Lower lobe of right lung (tissue), 2 donors: Measurements from ENCODE around the gene RHOB. TPM values are rescaled to one million over a fixed set of nuclear protein-coding genes. Genes with fewer than 3 reads are reported as not detected.

Experiments
- ATAC-seq, 2 donors: fragments of 200-7000 bp; cut with Tn5 transposase; one replicate each; pipeline ENCODE4 v1.9.1; 2020 to 2022; ENCODE audit warnings: mild to moderate bottlenecking in 2 of 2, moderate library complexity in 2 of 2
- DNase-seq: peaks from one replicate; pipeline ENCODE4 v3.0.0-alpha.2; 2020
- H3K27ac ChIP-seq: fragments of 200-600 bp; one replicate; pipeline ENCODE4 v1.8.0; 2022
- H3K27me3 ChIP-seq: fragments of 200-600 bp; one replicate; pipeline ENCODE4 v1.8.0; 2022; ENCODE audit warnings: low read depth
- H3K36me3 ChIP-seq: fragments of 200-600 bp; one replicate; pipeline ENCODE4 v1.8.0; 2022; ENCODE audit warnings: mild to moderate bottlenecking
- H3K4me1 ChIP-seq: fragments of 200-600 bp; one replicate; pipeline ENCODE4 v1.8.0; 2022
- H3K4me3 ChIP-seq: fragments of 200-600 bp; one replicate; pipeline ENCODE4 v1.8.0; 2022; ENCODE audit warnings: mild to moderate bottlenecking
- H3K9me3 ChIP-seq: fragments of 200-600 bp; one replicate; pipeline ENCODE4 v1.8.0; 2022
- intact Hi-C: fragments of 100-400 bp; cut with DNase I; formaldehyde crosslinking; loops from one replicate; pipeline ENCODE4 v1.11.0; 2022
- total RNA-seq: library from RNA; stranded (reverse); fragmentation: NEBNext Ultra II Directional; extraction: Animal tissue kit (Norgen Biotek cat#: 25700); gene quantifications from one replicate; pipeline ENCODE4 v1.2.1, GENCODE V29; 2021
- TF ChIP-seq, protein P1 (sequence below): fragments of 200-600 bp; IDR thresholded peaks from one replicate; pipeline ENCODE4 v1.8.0; 2022; ENCODE audit warnings: antibody characterized with exemption, mild to moderate bottlenecking
- donor health status: DM: no; HTN: yes; CAD: no; lungs with severe emphysema.

RHOB gene
- total RNA-seq, 1 donor from 2014 or later = 176 TPM

- DNase-seq = no peak
- intact Hi-C loops = no loop called here
- Histone ChIP-seq H3K4me1 (peaks cover 17% of the 10 kb centered on the region), H3K27ac (no peak overlapping the region), H3K9me3 (no peaks in the 10 kb centered on the region), H3K36me3 (no peaks in the 10 kb centered on the region), H3K4me3 (no peak overlapping the region), H3K27me3 (no peaks in the 10 kb centered on the region)
- ATAC-seq = no peak
- TF ChIP-seq, protein P1, sequence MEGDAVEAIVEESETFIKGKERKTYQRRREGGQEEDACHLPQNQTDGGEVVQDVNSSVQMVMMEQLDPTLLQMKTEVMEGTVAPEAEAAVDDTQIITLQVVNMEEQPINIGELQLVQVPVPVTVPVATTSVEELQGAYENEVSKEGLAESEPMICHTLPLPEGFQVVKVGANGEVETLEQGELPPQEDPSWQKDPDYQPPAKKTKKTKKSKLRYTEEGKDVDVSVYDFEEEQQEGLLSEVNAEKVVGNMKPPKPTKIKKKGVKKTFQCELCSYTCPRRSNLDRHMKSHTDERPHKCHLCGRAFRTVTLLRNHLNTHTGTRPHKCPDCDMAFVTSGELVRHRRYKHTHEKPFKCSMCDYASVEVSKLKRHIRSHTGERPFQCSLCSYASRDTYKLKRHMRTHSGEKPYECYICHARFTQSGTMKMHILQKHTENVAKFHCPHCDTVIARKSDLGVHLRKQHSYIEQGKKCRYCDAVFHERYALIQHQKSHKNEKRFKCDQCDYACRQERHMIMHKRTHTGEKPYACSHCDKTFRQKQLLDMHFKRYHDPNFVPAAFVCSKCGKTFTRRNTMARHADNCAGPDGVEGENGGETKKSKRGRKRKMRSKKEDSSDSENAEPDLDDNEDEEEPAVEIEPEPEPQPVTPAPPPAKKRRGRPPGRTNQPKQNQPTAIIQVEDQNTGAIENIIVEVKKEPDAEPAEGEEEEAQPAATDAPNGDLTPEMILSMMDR = no peak
Measured at GRCh38 chr2:20431301-20431698, 15.6 kb upstream of the RHOB start.

DNA sequence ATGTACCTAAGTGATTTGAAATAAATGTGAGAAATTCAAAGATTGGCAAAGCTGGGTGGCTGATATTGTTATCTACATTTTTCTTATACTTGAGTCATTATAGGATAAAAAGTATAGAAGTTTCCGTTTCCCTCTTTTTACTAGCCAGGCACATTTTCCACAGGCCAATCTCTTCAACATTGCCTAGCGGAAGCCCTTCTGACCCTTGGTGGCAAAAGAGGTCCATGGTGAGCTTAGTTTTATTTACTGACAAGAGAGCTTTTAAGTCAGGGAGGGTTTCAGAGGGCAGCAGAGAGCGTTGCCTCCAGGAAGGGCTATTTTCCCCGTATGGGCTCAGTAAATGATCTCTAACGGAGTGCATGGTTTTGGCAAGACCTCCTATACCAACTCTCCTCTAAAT lies 15.1 kb upstream of the RHOB start:
- H3K4me1 ChIP-seq = peaks cover 17% of the 10 kb centered on the region
- H3K4me3 ChIP-seq = no peak overlapping the region
- ATAC-seq (no peak), DNase-seq (no peak)
- H3K9me3 ChIP-seq = no peaks in the 10 kb centered on the region
- TF ChIP-seq, protein P1 = no peak
- no peaks in the 10 kb centered on the region for H3K27me3 ChIP-seq
- H3K36me3 ChIP-seq = no peaks in the 10 kb centered on the region
- intact Hi-C loops = no loop called here
- no peak overlapping the region for H3K27ac ChIP-seq

GRCh38 chr2:20432714-20433113 lies 14.2 kb upstream of the RHOB start:
- Histone ChIP-seq H3K27ac (no peak overlapping the region), H3K36me3 (no peaks in the 10 kb centered on the region), H3K4me3 (no peak overlapping the region), H3K27me3 (no peaks in the 10 kb centered on the region), H3K9me3 (no peaks in the 10 kb centered on the region), H3K4me1 (peaks cover 17% of the 10 kb centered on the region)
- intact Hi-C loops = no loop called here
- TF ChIP-seq, protein P1 = no peak
- ATAC-seq (no peak), DNase-seq (no peak)

GRCh38 chr2:20433249-20433648 lies 13.6 kb upstream of the RHOB start:
- H3K9me3 ChIP-seq = no peaks in the 10 kb centered on the region
- DNase-seq (no peak), ATAC-seq (no peak)
- no peak overlapping the region for H3K27ac ChIP-seq
- no peaks in the 10 kb centered on the region for H3K36me3 ChIP-seq
- intact Hi-C loops = no loop called here
- no peaks in the 10 kb centered on the region for H3K27me3 ChIP-seq
- peaks cover 19% of the 10 kb centered on the region for H3K4me1 ChIP-seq
- H3K4me3 ChIP-seq = no peak overlapping the region
- TF ChIP-seq, protein P1 = no peak

GRCh38 chr2:20433946-20434553 lies 12.8 kb upstream of the RHOB start:
- Histone ChIP-seq H3K27me3 (no peaks in the 10 kb centered on the region), H3K4me1 (peaks cover 21% of the 10 kb centered on the region), H3K4me3 (no peak overlapping the region), H3K27ac (no peak overlapping the region), H3K36me3 (no peaks in the 10 kb centered on the region), H3K9me3 (no peaks in the 10 kb centered on the region)
- ATAC-seq (no peak), DNase-seq (no peak)
- intact Hi-C loops = no loop called here
- TF ChIP-seq, protein P1 = no peak
